HG03521 (cell line): ENCODE data around the gene NAT8L.

Experiments
- ATAC-seq: cut with Tn5 transposase; IDR thresholded peaks from one replicate; pipeline ENCODE4 v1.9.1; 2021; ENCODE audit warnings: mild to moderate bottlenecking, moderate library complexity; ENCODE audit not compliant: unreplicated experiment

The NAT8L gene

GRCh38 chr4:2062808-2063524, 3.8 kb downstream of the NAT8L start:
- ATAC-seq, result no peak

DNA sequence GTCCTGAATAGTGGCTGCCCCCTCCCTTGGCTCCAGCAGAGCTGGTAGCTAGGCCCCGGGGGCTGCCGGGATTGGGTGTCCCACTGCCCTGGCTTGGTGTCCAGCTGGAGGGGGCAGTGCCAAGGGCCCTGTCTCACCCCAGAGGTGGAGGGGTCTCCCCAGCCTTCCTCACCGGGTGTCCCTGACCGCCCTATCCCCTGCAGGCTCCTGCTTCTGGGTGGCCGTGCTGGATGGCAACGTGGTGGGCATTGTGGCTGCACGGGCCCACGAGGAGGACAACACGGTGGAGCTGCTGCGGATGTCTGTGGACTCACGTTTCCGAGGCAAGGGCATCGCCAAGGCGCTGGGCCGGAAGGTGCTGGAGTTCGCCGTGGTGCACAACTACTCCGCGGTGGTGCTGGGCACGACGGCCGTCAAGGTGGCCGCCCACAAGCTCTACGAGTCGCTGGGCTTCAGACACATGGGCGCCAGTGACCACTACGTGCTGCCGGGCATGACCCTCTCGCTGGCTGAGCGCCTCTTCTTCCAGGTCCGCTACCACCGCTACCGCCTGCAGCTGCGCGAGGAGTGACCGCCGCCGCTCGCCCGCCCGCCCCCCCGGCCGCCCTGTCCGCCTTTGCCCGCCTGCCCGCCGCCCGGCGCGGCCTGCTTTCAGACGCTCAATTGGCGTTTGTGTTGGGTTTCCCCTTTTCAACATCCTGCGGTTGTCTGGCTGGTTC, 4.6 kb downstream of the NAT8L start:
- ATAC-seq, result no peak

DNA sequence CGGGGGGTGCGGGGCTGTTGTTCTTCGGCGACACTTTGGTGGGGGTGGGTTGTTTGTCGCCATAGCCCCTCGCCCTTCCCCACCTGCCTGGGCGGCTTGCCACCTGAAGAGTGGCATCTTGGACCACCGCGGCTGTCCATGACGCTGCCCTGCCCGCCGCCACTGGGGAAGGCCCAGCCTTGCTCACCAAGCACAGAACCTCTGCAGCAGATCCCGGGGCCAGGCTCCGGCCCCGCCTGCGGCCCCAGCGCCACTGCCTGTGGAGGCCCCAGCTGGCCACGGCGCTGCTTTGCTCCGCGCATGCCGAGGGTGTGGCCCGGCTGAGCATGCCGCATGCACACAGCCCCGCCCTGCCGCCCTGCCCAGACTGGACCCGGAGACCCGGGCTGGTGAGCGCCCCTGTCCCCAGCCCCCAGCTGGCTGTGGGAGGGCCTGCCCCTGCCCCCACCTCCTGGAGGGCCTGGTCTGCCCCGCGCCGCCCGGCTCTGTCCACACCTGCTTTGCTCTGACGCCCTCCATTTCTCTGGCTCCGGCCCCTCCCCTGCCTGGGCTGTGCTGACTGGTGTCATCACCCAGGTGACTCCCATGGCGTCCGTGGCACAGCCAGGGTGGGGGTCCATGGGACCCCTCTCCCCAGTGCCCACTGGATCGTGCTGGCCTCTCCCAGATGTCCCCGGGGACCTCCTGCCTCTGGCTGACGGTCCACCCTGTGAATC, 5.3 kb downstream of the NAT8L start:
- no peak for ATAC-seq

DNA sequence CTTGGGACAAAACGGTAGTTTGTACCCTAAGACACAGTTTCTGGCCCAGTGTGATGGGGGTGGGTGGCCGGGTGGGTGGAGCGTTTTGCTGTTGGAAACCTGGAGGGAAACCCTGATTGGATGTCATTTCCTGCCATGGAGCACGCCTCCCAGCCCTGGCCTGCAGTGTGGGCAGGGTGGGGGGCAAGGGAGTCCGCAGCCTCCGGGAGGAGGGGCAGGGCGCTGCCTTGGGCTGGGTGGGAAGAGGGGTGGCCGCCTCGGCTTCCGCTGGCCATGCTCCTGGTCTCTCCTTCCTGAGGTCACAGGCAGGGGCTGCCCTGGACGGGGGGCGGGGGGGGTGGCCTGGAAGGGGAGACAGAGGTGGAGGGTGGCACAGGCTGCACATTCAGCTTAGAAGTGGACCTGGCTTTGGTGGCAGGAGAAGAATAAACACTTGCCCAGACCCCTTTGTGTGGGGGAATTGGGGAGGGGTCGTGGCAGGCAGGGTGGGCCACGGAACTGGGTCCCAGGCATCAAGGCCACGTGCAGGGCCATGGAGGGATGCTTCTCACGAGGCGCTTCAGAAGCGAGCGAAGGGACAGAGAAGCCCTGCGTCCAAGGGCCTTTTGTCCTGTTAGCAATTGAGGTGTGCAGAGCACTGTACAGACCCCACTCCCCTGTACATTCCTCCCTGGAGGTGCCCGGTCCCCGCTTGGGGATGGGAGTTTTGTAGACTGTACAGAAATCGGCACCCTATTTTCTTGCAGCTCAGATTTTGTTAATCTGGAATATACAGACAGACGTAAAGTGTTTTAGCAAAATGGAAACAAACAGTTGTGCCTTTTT, 6.2 kb downstream of the NAT8L start:
- no peak for ATAC-seq

GRCh38 chr4:2066011-2066551, 7.0 kb downstream of the NAT8L start:
- no peak for ATAC-seq

DNA sequence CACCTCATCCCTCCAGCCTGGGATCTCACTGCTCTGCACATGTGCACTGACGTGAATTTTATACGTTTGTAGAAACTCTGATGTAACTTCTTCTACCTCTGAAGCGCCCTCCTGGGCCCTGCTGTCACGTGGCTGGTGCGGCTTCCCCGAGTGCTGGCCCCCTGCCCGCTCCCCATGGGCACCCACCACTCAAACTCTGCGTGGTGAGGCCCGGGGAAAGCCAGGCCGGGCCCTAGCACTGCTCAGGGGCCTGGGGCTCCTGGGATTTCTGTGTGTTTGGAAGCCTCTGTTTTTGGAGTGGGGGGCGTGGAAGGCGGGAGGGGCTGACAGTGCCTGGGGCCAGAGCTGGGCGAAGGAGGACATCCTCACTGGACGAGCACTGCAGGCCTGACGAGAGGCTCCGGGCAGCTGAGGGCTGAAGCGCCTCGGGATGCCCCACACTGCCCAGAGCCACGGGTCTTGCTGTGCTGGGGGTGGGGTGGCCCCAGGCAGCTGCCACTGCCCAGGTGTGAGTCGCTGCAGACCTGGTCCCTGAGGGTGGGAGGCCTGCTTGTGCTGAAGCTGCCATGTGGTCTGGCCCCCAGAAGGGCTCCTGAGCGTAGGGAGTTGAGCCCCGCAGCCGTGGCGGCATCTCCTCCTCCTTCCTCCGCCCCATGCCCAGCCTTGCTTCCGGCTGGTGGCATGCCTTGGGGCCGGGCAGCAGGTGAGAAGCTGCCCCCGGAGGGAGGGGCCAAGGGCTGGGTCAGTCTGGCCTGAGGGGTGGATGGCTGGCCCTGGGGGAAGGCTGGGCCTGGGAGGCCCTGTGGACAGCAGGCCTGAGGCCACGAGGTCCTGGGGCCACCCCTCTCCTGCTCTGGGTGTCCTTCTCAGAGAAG, 7.7 kb downstream of the NAT8L start:
- ATAC-seq, result no peak

- no peak for ATAC-seq
Measured at GRCh38 chr4:2067446-2068197, 8.5 kb downstream of the NAT8L start.

GRCh38 chr4:2068198-2068470, 9.0 kb downstream of the NAT8L start:
- no peak for ATAC-seq

DNA sequence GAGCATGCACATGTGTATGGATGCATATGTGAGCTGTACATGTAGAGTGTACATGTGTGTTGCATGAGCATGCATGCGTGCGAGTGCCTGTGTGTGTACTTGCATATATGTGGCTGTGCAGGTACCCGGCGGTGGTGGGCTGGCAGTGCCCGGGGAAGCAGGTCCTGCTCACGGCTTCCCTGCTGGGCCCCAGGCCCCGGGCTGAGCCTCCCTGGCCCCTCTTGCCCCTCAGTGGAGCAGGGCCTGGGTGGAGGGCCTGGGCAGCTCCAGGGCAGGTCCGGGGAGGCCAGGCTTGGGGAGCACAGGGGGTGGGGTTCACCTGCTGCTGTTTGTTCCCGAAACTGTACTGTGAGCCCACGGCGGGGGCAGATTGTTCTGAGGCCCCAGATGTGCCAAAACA, 9.4 kb downstream of the NAT8L start:
- no peak for ATAC-seq

GRCh38 chr4:2069161-2069971, 10.2 kb downstream of the NAT8L start:
- no peak for ATAC-seq

GRCh38 chr4:2069986-2070385, 10.9 kb downstream of the NAT8L start:
- no peak for ATAC-seq

GRCh38 chr4:2070421-2071251, 11.5 kb downstream of the NAT8L start:
- ATAC-seq, result no peak

DNA sequence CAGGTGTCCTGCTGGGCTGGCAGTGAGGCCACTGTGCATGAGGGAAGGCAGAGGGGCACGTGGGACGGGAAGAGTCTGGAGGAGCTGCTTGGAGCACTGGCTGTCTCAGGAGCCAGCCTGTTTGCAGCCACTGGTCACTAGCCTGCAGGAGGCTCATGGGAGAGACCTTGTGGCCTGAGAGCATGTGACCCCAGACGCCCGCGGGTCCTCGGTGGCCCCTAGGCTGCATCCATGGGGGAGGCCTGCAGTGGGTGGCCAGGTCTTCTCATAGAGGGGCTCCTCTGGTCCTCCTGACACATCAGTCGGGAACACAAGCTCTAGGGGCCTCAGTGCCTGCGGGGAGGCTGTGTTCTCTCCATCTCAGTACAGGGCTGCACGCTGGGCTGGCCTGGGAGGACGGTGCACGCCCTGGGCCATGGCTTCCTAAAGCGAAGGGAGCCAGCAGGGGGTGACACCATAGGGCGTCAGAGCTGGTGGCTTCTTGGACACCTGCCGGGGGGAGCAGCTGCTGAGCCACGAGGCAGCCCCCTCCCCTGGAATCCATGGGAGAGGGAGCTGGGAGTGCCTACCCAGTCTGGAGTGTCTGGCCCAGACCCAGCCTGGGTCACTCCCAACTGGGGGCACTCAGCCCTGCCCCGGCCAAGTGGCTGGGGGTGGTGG, 12.3 kb downstream of the NAT8L start:
- ATAC-seq, result no peak

GRCh38 chr4:2071912-2072867, 13.1 kb downstream of the NAT8L start:
- no peak for ATAC-seq

DNA sequence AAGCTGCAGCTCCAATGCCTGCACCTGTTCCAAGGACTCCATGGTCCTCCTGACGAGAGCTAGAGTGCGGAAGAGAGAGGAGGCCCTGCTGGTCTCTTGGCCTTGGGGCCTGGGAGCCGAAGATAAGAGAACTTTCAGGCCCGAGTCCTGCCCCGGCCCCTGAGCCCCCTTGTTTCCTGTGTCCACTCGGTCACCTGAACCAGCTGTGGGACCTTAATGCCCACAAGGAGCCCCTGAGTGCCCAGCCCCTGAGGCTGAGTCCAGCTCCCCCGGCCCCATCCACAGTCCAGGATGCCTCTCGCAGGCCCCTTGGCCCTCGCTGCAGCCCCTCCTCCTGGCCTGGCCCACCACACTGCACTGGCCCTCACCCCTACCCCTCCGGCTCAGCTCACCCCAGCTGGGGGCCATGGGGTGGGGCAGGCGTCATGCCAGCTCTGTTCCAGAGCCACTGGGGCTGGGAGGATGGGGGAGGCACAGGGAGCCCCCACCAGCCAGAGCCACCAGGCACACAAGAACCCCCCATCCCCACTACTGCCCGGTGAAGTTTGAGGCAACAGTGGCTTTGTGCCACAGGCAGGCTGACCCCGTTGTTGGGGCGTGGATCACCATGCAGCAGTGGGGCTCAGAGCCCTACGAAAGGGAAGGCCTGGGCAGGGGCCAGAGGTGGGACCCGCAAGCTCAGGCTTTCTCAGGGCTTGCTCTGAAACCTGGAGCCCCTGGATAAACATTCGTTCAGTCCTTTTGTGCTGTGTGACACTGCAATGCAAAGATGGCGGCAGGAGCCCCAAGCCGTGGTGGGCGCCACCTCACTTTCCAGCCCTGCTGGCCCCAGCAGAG, 14.1 kb downstream of the NAT8L start:
- ATAC-seq, result no peak
